ENCODE data around the gene RAB8B.

- no peak for TF ChIP-seq ZNF341 (tag by site-specific recombination; IDR thresholded peaks at IDR 0.05; ENCODE audit: low read depth)
- TF ChIP-seq YY1 (tag by site-specific recombination; IDR thresholded peaks at IDR 0.05): no peak
- no peak for TF ChIP-seq CTCF (tag by site-specific recombination; IDR thresholded peaks at IDR 0.05)
- no peak for TF ChIP-seq EGR2 (tag by site-specific recombination; IDR thresholded peaks at IDR 0.05; ENCODE audit: low read depth)
- TF ChIP-seq REST (tag by site-specific recombination; IDR thresholded peaks at IDR 0.05): no peak
- TF ChIP-seq ZBTB17 (tag by site-specific recombination; IDR thresholded peaks at IDR 0.05): no peak
- TF ChIP-seq ZNF221 (tag by site-specific recombination; IDR thresholded peaks at IDR 0.05; ENCODE audit: borderline replicate concordance): no peak
- no peak for TF ChIP-seq ZNF704 (tag by site-specific recombination; IDR thresholded peaks at IDR 0.05)
- no peak for TF ChIP-seq ZNF777 (tag by site-specific recombination; IDR thresholded peaks at IDR 0.05; ENCODE audit: borderline replicate concordance)
- TF ChIP-seq WT1 (tag by site-specific recombination; IDR thresholded peaks at IDR 0.05): no peak
- TF ChIP-seq ZNF544 (tag by site-specific recombination; IDR thresholded peaks at IDR 0.05): no peak
- TF ChIP-seq ZNF404 (tag by site-specific recombination; IDR thresholded peaks at IDR 0.05): no peak
- TF ChIP-seq ZNF501 (tag by site-specific recombination; IDR thresholded peaks at IDR 0.05): no peak
- no peak for TF ChIP-seq ZNF37A (tag by site-specific recombination; IDR thresholded peaks at IDR 0.05)
Measured at GRCh38 chr15:63238171-63238570, 48.8 kb downstream of the RAB8B start.
